Skin of body (tissue), 3 donors: ENCODE measurements around the gene FAM181A. TPM values are rescaled to one million over a fixed set of nuclear protein-coding genes. Genes with fewer than 3 reads are reported as not detected.

Experiments used
- DNase-seq: peaks from one replicate; lab custom pipeline; 2025; lab: John Stamatoyannopoulos, UW
- small RNA-seq: library from RNA; depleted of rRNA; stranded (forward); fragments of <200 nt; gene quantifications from one replicate; pipeline ENCODE3, GENCODE V24; 2014; ENCODE audit warnings: low replicate concordance
- total RNA-seq: library from RNA; depleted of rRNA; stranded (reverse); fragments of >200 nt; gene quantifications from one replicate; pipeline ENCODE4 v1.2.3, GENCODE V29; 2014

The FAM181A gene
- total RNA-seq, 1 donor from 2014 or later, result not detected

- no peak for DNase-seq
Observed at GRCh38 chr14:93977790-93978581, 50.8 kb downstream of the FAM181A start.

GRCh38 chr14:93978735-93979134 is 51.6 kb downstream of the FAM181A start:
- no peak for DNase-seq

Small RNA genes within 50 kb of the gene (small RNA-seq; reads per million reads assigned to genes)
- gene MIR4506, result not detected

Other genes with a start within 250 kb of the FAM181A start
- 0.99 TPM for gene PRIMA1, start 138.9 kb upstream of the FAM181A start, total RNA-seq
- 6.1 TPM for gene ASB2, start 49.2 kb downstream of the FAM181A start, total RNA-seq
- not detected for gene CCDC197, start 70.0 kb downstream of the FAM181A start, total RNA-seq
- 2.9 TPM for gene OTUB2, start 99.0 kb downstream of the FAM181A start, total RNA-seq
- 64.3 TPM for gene DDX24, start 153.9 kb downstream of the FAM181A start, total RNA-seq
- gene IFI27L1, start 154.0 kb downstream of the FAM181A start, total RNA-seq, result 10.4 TPM
- 18.3 TPM for gene IFI27, start 183.4 kb downstream of the FAM181A start, total RNA-seq
- gene IFI27L2, start 202.3 kb downstream of the FAM181A start, total RNA-seq, result 29.8 TPM
- gene PPP4R4, start 247.0 kb downstream of the FAM181A start, total RNA-seq, result 2.4 TPM